Adrenal gland (tissue), 12 donors: ENCODE data around the gene RAB5IF. TPM values are rescaled to one million over a fixed set of nuclear protein-coding genes. Genes with fewer than 3 reads are reported as not detected.

Experiments
- DNase-seq, 7 donors: peaks; one replicate each; pipeline ENCODE4 v3.0.0-alpha.2; 2019 to 2020
- H3K27ac ChIP-seq, 5 donors: fragments of 200-600 bp; sonication (generic) in 4 of 5; 1 replicate in 3 of 5; 2 replicates in 2 of 5; pipeline versions ENCODE4 v1.5.1 to v1.8.0; 2016 to 2020; ENCODE audit warnings: mild to moderate bottlenecking in 1 of 5
- H3K27me3 ChIP-seq: fragments of 200-600 bp; 2 replicates; pipeline ENCODE4 v1.8.0; 2021
- H3K36me3 ChIP-seq, 2 donors: fragments of 200-600 bp; replicated peaks in 1 of 2; 1 replicate in 1 of 2; 2 replicates in 1 of 2; pipeline versions ENCODE4 v1.5.1 to v1.8.0; 2018 to 2022
- H3K4me1 ChIP-seq, 2 donors: fragments of 200-600 bp; replicated peaks in 1 of 2; 1 replicate in 1 of 2; 2 replicates in 1 of 2; pipeline versions ENCODE4 v1.5.1 to v1.8.0; 2018 to 2021
- H3K4me3 ChIP-seq, 4 donors: fragments of 200-600 bp; sonication (generic) in 3 of 4; one replicate each; pipeline ENCODE4 v1.5.1; 2016 to 2018
- H3K9me3 ChIP-seq, 3 donors: fragments of 200-600 bp; sonication (generic) in 1 of 3; replicated peaks in 1 of 3; 1 replicate in 2 of 3; 2 replicates in 1 of 3; pipeline versions ENCODE4 v1.5.1 to v1.8.0; 2016 to 2021
- POLR2A ChIP-seq, 2 donors: fragments of 450-650 bp; IDR thresholded peaks; one replicate each; pipeline ENCODE4 v1.6.1; 2017; ENCODE audit warnings: antibody characterized with exemption in 2 of 2, mild to moderate bottlenecking in 2 of 2, moderate library complexity in 1 of 2
- WGBS, 4 donors: extraction: QIAGEN DNeasy Blood & Tissue Kit in 2 of 4; methylation state at CpG; one replicate each; pipeline versions ENCODE4 v1.1.5 to v1.1.7; 2013 to 2017; 5-methylcytosine and 5-hydroxymethylcytosine counted together
- intact Hi-C, 2 donors: fragments of 100-400 bp; cut with DNase I; formaldehyde crosslinking; loops; one replicate each; pipeline versions ENCODE4 v1.14.1 to v1.15.0; 2022 to 2023
- polyA plus RNA-seq, 3 donors: library from polyadenylated mRNA; stranded (reverse); fragments of 200-250 nt in 2 of 3; fragments of 350-450 nt in 1 of 3; fragmentation: Illumina TruSeq in 1 of 3; extraction: RNeasy Lipid Tissue Mini Kit (QIAGEN cat#74804) in 1 of 3; gene quantifications; one replicate each; pipeline ENCODE4 v1.2.3, GENCODE V29; 2013 to 2014
- total RNA-seq, 9 donors: library from RNA; depleted of rRNA in 4 of 9; stranded (reverse); fragments of >200 nt in 4 of 9; fragments of 120-200 nt in 1 of 9; fragmentation: NEBNext Ultra II Directional in 1 of 9; extraction: Animal tissue kit (Norgen Biotek cat#: 25700) in 1 of 9; gene quantifications; one replicate each; pipeline versions ENCODE4 v1.1.0 to v1.2.4, GENCODE V29; 2013 to 2023
- TF ChIP-seq, protein P1 (sequence below), 6 experiments: fragments of 450-650 bp in 4 of 6; fragments of 200-600 bp in 2 of 6; sonication (generic) in 1 of 6; IDR thresholded peaks; 1 replicate in 5 of 6; 2 replicates in 1 of 6; pipeline versions ENCODE4 v1.5.1 to v1.8.0; 2016 to 2021; ENCODE audit warnings: antibody characterized with exemption in 6 of 6, mild to moderate bottlenecking in 2 of 6, moderate library complexity in 1 of 6
- donor health status: healthy with polysubstance abuse.
- donor health status: Bipolar disorder and iron deficiency.
- donor health status: DM: yes; HTN: yes; CAD: no.
- donor health status: DM: no; HTN: no; CAD: no.
- donor health status: DM: no; HTN: no; CAD: no.
- donor health status: DM: yes; HTN: yes; CAD: no.

RAB5IF gene
- total and polyA plus RNA-seq, 12 donors, result 44.9 to 196 (median 86.9) TPM

DNA sequence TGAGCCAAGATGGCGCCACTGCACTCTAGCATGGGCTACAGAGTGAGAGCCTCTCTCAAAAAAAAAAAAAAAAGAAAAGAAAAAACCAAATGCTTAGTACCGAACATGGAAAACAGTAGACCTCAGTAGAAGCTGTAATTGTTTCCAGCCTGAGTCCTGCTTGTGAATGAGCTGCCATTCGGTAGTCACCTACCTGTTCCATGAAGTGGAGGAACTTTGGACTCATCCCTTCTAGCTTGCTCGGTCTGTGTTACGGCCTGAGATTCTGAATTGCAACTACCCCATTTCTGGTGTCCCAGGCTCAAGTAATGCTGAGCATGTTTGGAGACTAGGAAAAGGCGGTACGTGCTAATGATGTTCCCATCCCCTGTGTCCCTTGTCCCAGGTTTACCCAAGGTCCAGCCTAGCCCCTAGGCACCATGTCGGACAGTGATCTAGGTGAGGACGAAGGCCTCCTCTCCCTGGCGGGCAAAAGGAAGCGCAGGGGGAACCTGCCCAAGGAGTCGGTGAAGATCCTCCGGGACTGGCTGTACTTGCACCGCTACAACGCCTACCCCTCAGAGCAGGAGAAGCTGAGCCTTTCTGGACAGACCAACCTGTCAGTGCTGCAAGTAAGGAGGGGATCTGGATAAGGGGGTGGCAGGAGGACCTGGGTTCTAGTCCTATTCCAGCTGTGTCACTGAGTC is 27.1 kb upstream of the RAB5IF start:
- Histone ChIP-seq H3K36me3 (peaks cover 0 to 18% of the 10 kb centered on the region in 2 donors), H3K4me1 (peaks cover 9 to 22% of the 10 kb centered on the region in 2 donors), H3K9me3 (no peaks in the 10 kb centered on the region), H3K27me3 (no peaks in the 10 kb centered on the region), H3K4me3 (no peak overlapping the region), H3K27ac (no peak overlapping the region)
- DNase-seq, result no peak
- intact Hi-C loops, result no loop called here
- 93 to 97% (median 96%) methylated on average over 13 to 15 of the region's 15 CpGs for WGBS, 4 donors
- no peak for TF ChIP-seq POLR2A (IDR thresholded peaks at IDR 0.05)
- TF ChIP-seq, protein P1, sequence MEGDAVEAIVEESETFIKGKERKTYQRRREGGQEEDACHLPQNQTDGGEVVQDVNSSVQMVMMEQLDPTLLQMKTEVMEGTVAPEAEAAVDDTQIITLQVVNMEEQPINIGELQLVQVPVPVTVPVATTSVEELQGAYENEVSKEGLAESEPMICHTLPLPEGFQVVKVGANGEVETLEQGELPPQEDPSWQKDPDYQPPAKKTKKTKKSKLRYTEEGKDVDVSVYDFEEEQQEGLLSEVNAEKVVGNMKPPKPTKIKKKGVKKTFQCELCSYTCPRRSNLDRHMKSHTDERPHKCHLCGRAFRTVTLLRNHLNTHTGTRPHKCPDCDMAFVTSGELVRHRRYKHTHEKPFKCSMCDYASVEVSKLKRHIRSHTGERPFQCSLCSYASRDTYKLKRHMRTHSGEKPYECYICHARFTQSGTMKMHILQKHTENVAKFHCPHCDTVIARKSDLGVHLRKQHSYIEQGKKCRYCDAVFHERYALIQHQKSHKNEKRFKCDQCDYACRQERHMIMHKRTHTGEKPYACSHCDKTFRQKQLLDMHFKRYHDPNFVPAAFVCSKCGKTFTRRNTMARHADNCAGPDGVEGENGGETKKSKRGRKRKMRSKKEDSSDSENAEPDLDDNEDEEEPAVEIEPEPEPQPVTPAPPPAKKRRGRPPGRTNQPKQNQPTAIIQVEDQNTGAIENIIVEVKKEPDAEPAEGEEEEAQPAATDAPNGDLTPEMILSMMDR (IDR thresholded peaks at IDR 0.05), result no peak

- H3K27ac ChIP-seq, result no peak overlapping the region
- TF ChIP-seq POLR2A (IDR thresholded peaks at IDR 0.05), result no peak
- TF ChIP-seq, protein P1 (IDR thresholded peaks at IDR 0.05), result no peak
- H3K27me3 ChIP-seq, result no peaks in the 10 kb centered on the region
- no peak overlapping the region for H3K4me3 ChIP-seq
- H3K9me3 ChIP-seq, result no peaks in the 10 kb centered on the region
- 81 to 95% (median 92%) methylated on average over 2 of the region's 2 CpGs for WGBS, 4 donors
- DNase-seq, result no peak
- intact Hi-C loops, result no loop called here
- H3K36me3 ChIP-seq, result peaks cover 0 to 18% of the 10 kb centered on the region in 2 donors
- H3K4me1 ChIP-seq, result peaks cover 0 to 11% of the 10 kb centered on the region in 2 donors
Observed at GRCh38 chr20:36579996-36580545, 25.5 kb upstream of the RAB5IF start.

DNA sequence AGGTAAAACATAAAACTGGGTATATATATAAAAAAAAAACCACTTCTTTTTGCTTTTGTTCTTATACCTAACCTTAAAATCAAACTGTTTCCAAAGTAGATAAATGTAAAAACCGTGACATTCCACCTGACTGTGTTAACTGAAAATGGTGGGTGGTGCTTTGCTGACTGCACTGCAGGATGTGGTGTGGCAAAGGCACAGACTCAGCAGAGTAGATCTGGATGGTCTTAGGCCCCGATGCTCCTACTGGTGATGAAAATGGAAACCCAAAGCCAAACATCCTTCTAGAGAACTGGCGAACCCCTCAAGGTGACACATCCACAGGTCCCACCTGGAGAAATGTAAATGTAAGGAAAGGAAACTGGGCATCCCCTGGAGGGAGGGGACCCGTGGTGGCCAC is 23.3 kb upstream of the RAB5IF start:
- Histone ChIP-seq H3K4me1 (peaks cover 0 to 4% of the 10 kb centered on the region in 2 donors), H3K4me3 (no peak overlapping the region), H3K36me3 (peaks cover 0 to 18% of the 10 kb centered on the region in 2 donors), H3K9me3 (no peaks in the 10 kb centered on the region), H3K27me3 (no peaks in the 10 kb centered on the region), H3K27ac (no peak overlapping the region)
- DNase-seq, result no peak
- no peak for TF ChIP-seq POLR2A (IDR thresholded peaks at IDR 0.05)
- TF ChIP-seq, protein P1 (IDR thresholded peaks at IDR 0.05), result no peak
- intact Hi-C loops, result no loop called here
- WGBS, 4 donors, result 76 to 91% (median 89%) methylated on average over 4 of the region's 4 CpGs

DNA sequence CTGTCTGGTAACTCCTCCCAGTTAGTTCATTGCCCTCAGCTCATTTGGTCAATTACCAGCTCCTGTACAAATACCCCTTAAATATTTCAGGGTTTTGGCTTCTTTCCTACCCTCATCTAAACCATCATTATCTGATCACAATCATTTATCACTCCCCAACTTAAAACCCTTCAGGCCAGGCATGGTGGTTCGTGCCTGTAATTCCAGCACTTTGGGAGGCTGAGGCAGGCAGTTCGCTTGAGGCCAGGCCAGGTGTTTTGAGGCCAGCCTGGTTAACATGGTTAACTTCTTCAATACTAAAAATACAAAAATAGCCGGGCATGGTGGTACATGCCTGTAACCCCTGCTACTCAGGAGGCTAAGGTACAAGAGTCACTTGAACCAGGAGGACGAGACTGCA is 22.8 kb upstream of the RAB5IF start:
- no peak for DNase-seq
- no peak for TF ChIP-seq POLR2A (IDR thresholded peaks at IDR 0.05)
- TF ChIP-seq, protein P1 (IDR thresholded peaks at IDR 0.05), result no peak
- WGBS, 4 donors, result 87 to 96% (median 93%) methylated on average over 4 of the region's 4 CpGs
- Histone ChIP-seq H3K27me3 (no peaks in the 10 kb centered on the region), H3K9me3 (no peaks in the 10 kb centered on the region), H3K4me3 (no peak overlapping the region), H3K36me3 (peaks cover 0 to 18% of the 10 kb centered on the region in 2 donors), H3K27ac (no peak overlapping the region), H3K4me1 (peaks cover 0 to 9% of the 10 kb centered on the region in 2 donors)
- intact Hi-C loops, result no loop called here
